HepG2 (cell line): ENCODE results near the gene ABCC3. TPM values are rescaled to one million over a fixed set of nuclear protein-coding genes. Genes with fewer than 3 reads are reported as not detected.

ENCODE experiments used
- HDAC2 ChIP-seq: sonication (generic); formaldehyde crosslinking; IDR thresholded peaks from 2 replicates; pipeline ENCODE4 v1.4.0; 2020; ENCODE audit warnings: missing genetic modification reagents
- REL ChIP-seq: sonication (generic); formaldehyde crosslinking; conservative IDR thresholded peaks from 2 replicates; pipeline ENCODE4 v1.8.0; 2022; ENCODE audit warnings: mild to moderate bottlenecking, missing genetic modification reagents, moderate library complexity
- SOX13 ChIP-seq, 3 experiments: fragments of 450-650 bp in 1 of 3; sonication (generic) in 1 of 3; formaldehyde crosslinking in 1 of 3; IDR thresholded peaks in 2 of 3; conservative IDR thresholded peaks in 1 of 3; 2 replicates each; pipeline versions ENCODE4 v1.5.0 to v1.6.1; 2016 to 2020; ENCODE audit warnings: antibody characterized with exemption in 1 of 3, mild to moderate bottlenecking in 1 of 3, missing compliant biosample characterization in 1 of 3, missing genetic modification reagents in 1 of 3, moderate library complexity in 1 of 3
- ZFAT ChIP-seq: sonication (generic); formaldehyde crosslinking; conservative IDR thresholded peaks from 2 replicates; pipeline ENCODE4 v1.8.1; 2023; ENCODE audit warnings: missing genetic modification reagents, inconsistent platforms
- ZNF510 ChIP-seq: sonication (generic); formaldehyde crosslinking; IDR thresholded peaks from 2 replicates; pipeline ENCODE4 v1.4.0; 2020; ENCODE audit warnings: low read depth, mild to moderate bottlenecking, missing genetic modification reagents
- ZNF75D ChIP-seq: sonication (generic); formaldehyde crosslinking; IDR thresholded peaks from 2 replicates; pipeline ENCODE4 v1.8.1; 2023; ENCODE audit warnings: missing genetic modification reagents, mild to moderate bottlenecking, borderline replicate concordance
- polyA plus RNA-seq, 8 experiments: library from polyadenylated mRNA; depleted of rRNA in 3 of 8; stranded (reverse) in 7 of 8; unstranded in 1 of 8; fragments of >200 nt; fragmentation: Illumina TruSeq in 4 of 8; extraction: Trizol in 4 of 8; gene quantifications; 2 replicates each; pipeline versions ENCODE4 v1.2.1 to v1.2.3, GENCODE V29; 2011 to 2016; ENCODE audit warnings: low read depth in 4 of 8, missing spikeins in 1 of 8, mixed read lengths in 1 of 8; ENCODE audit not compliant: insufficient read depth in 1 of 8
- total RNA-seq, 5 experiments: library from RNA; depleted of rRNA; stranded (reverse); fragments of >200 nt; fragmentation: Illumina TruSeq; extraction: Trizol; gene quantifications; 2 replicates each; pipeline ENCODE4 v1.2.3, GENCODE V29; 2016; ENCODE audit warnings: low read depth in 1 of 5
- TF ChIP-seq, protein P1 (sequence below): sonication (generic); formaldehyde crosslinking; IDR thresholded peaks from 2 replicates; pipeline ENCODE4 v1.4.0; 2020; ENCODE audit warnings: missing genetic modification reagents
- TF ChIP-seq, protein P2 (sequence below): fragments of 450-650 bp; IDR thresholded peaks from 2 replicates; pipeline ENCODE4 v1.6.1; 2017; ENCODE audit warnings: mild to moderate bottlenecking
- TF ChIP-seq, protein P3 (sequence below): sonication (generic); formaldehyde crosslinking; conservative IDR thresholded peaks from 2 replicates; pipeline ENCODE4 v1.8.0; 2022; ENCODE audit warnings: low read depth, missing genetic modification reagents
- TF ChIP-seq, protein P4 (sequence below): sonication (generic); formaldehyde crosslinking; IDR thresholded peaks from 2 replicates; pipeline ENCODE4 v1.4.0; 2020; ENCODE audit warnings: missing genetic modification reagents
- TF ChIP-seq, protein P5 (sequence below): sonication (generic); formaldehyde crosslinking; IDR thresholded peaks from 2 replicates; pipeline ENCODE4 v1.4.0; 2020; ENCODE audit warnings: missing genetic modification reagents; ENCODE audit errors: not compliant biosample characterization
- TF ChIP-seq, protein P6 (sequence below): sonication (generic); formaldehyde crosslinking; IDR thresholded peaks from 2 replicates; pipeline ENCODE4 v1.8.0; 2022; ENCODE audit warnings: missing genetic modification reagents, mild to moderate bottlenecking, borderline replicate concordance

ABCC3 gene
- total and polyA plus RNA-seq, 2 of the 13 experiments (the other 11 are each of a cell fraction or from before 2014, with no cell fraction given), result 25.2 to 50.7 TPM

DNA sequence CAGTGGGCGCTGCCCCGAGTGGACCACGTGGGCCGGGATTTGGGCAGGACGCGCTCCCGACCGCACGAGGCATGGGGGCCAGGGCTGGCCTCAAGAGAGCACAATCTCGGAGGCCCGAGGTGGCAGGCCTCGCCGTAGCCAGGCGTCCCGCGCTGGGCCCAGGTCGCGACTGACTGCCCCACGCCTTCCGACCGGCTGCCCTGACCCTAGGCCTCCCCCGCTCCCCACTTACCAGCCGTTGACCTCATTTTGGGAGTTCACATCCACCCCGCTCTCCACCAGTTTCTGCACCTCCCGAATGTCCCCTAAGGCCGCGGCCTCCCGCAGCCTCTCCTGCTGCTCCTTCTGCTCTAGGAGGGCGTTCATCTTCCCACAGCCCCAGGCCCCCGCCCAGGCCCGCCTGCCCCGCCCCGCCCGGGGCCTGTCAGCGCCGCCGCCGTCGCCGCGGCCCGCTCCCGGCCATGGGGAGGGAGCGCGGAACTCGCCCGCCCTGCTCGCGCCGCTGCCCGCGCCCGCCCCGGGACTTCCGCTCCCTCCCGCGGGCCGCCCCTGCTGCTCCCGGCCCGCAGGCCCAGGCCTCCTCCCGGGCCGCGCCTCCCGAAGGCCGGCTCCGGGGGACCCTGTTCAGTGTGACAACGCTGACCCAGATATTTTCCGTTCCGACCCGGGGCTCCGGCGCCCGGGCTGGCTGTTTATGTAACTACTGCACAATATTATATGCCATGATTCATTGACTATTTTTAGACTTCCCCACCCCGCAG is 72.8 kb downstream of the ABCC3 start, which contains the start of gene ANKRD40 (continued):
- TF ChIP-seq, protein P1, sequence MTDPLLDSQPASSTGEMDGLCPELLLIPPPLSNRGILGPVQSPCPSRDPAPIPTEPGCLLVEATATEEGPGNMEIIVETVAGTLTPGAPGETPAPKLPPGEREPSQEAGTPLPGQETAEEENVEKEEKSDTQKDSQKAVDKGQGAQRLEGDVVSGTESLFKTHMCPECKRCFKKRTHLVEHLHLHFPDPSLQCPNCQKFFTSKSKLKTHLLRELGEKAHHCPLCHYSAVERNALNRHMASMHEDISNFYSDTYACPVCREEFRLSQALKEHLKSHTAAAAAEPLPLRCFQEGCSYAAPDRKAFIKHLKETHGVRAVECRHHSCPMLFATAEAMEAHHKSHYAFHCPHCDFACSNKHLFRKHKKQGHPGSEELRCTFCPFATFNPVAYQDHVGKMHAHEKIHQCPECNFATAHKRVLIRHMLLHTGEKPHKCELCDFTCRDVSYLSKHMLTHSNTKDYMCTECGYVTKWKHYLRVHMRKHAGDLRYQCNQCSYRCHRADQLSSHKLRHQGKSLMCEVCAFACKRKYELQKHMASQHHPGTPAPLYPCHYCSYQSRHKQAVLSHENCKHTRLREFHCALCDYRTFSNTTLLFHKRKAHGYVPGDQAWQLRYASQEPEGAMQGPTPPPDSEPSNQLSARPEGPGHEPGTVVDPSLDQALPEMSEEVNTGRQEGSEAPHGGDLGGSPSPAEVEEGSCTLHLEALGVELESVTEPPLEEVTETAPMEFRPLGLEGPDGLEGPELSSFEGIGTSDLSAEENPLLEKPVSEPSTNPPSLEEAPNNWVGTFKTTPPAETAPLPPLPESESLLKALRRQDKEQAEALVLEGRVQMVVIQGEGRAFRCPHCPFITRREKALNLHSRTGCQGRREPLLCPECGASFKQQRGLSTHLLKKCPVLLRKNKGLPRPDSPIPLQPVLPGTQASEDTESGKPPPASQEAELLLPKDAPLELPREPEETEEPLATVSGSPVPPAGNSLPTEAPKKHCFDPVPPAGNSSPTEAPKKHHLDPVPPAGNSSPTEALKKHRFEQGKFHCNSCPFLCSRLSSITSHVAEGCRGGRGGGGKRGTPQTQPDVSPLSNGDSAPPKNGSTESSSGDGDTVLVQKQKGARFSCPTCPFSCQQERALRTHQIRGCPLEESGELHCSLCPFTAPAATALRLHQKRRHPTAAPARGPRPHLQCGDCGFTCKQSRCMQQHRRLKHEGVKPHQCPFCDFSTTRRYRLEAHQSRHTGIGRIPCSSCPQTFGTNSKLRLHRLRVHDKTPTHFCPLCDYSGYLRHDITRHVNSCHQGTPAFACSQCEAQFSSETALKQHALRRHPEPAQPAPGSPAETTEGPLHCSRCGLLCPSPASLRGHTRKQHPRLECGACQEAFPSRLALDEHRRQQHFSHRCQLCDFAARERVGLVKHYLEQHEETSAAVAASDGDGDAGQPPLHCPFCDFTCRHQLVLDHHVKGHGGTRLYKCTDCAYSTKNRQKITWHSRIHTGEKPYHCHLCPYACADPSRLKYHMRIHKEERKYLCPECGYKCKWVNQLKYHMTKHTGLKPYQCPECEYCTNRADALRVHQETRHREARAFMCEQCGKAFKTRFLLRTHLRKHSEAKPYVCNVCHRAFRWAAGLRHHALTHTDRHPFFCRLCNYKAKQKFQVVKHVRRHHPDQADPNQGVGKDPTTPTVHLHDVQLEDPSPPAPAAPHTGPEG, result peak; percentile 81
- TF ChIP-seq, protein P2, sequence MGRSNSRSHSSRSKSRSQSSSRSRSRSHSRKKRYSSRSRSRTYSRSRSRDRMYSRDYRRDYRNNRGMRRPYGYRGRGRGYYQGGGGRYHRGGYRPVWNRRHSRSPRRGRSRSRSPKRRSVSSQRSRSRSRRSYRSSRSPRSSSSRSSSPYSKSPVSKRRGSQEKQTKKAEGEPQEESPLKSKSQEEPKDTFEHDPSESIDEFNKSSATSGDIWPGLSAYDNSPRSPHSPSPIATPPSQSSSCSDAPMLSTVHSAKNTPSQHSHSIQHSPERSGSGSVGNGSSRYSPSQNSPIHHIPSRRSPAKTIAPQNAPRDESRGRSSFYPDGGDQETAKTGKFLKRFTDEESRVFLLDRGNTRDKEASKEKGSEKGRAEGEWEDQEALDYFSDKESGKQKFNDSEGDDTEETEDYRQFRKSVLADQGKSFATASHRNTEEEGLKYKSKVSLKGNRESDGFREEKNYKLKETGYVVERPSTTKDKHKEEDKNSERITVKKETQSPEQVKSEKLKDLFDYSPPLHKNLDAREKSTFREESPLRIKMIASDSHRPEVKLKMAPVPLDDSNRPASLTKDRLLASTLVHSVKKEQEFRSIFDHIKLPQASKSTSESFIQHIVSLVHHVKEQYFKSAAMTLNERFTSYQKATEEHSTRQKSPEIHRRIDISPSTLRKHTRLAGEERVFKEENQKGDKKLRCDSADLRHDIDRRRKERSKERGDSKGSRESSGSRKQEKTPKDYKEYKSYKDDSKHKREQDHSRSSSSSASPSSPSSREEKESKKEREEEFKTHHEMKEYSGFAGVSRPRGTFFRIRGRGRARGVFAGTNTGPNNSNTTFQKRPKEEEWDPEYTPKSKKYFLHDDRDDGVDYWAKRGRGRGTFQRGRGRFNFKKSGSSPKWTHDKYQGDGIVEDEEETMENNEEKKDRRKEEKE, result no peak
- TF ChIP-seq, protein P3, sequence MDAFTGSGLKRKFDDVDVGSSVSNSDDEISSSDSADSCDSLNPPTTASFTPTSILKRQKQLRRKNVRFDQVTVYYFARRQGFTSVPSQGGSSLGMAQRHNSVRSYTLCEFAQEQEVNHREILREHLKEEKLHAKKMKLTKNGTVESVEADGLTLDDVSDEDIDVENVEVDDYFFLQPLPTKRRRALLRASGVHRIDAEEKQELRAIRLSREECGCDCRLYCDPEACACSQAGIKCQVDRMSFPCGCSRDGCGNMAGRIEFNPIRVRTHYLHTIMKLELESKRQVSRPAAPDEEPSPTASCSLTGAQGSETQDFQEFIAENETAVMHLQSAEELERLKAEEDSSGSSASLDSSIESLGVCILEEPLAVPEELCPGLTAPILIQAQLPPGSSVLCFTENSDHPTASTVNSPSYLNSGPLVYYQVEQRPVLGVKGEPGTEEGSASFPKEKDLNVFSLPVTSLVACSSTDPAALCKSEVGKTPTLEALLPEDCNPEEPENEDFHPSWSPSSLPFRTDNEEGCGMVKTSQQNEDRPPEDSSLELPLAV (CRISPR knock-in tag), result no peak
- TF ChIP-seq HDAC2, result peak; percentile 84
- TF ChIP-seq, protein P4, sequence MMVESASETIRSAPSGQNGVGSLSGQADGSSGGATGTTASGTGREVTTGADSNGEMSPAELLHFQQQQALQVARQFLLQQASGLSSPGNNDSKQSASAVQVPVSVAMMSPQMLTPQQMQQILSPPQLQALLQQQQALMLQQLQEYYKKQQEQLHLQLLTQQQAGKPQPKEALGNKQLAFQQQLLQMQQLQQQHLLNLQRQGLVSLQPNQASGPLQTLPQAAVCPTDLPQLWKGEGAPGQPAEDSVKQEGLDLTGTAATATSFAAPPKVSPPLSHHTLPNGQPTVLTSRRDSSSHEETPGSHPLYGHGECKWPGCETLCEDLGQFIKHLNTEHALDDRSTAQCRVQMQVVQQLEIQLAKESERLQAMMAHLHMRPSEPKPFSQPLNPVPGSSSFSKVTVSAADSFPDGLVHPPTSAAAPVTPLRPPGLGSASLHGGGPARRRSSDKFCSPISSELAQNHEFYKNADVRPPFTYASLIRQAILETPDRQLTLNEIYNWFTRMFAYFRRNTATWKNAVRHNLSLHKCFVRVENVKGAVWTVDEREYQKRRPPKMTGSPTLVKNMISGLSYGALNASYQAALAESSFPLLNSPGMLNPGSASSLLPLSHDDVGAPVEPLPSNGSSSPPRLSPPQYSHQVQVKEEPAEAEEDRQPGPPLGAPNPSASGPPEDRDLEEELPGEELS (CRISPR knock-in tag), result peak; percentile 69
- TF ChIP-seq, protein P5, sequence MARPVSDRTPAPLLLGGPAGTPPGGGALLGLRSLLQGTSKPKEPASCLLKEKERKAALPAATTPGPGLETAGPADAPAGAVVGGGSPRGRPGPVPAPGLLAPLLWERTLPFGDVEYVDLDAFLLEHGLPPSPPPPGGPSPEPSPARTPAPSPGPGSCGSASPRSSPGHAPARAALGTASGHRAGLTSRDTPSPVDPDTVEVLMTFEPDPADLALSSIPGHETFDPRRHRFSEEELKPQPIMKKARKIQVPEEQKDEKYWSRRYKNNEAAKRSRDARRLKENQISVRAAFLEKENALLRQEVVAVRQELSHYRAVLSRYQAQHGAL (CRISPR knock-in tag), result peak; percentile 83
- peak; percentile 82; the same call in 1 of the 2 replicates for TF ChIP-seq ZFAT (CRISPR knock-in tag)
- no peak for TF ChIP-seq SOX13 (IDR thresholded peaks at IDR 0.05)
- peak in 1 of 2 experiments; percentile 66; a peak in 2 of 4 replicates for TF ChIP-seq SOX13 (CRISPR knock-in tag; conservative IDR thresholded peaks at IDR 0.05 in 1 of 2, IDR thresholded peaks at IDR 0.05 in 1 of 2)
- 0 out of 2 replicates have a peak, but pooled peaks have one; percentile 35 for TF ChIP-seq ZNF510
- TF ChIP-seq, protein P6, sequence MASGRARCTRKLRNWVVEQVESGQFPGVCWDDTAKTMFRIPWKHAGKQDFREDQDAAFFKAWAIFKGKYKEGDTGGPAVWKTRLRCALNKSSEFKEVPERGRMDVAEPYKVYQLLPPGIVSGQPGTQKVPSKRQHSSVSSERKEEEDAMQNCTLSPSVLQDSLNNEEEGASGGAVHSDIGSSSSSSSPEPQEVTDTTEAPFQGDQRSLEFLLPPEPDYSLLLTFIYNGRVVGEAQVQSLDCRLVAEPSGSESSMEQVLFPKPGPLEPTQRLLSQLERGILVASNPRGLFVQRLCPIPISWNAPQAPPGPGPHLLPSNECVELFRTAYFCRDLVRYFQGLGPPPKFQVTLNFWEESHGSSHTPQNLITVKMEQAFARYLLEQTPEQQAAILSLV, result no peak
- no peak for TF ChIP-seq REL (CRISPR knock-in tag)
- no peak for TF ChIP-seq ZNF75D
